Astrocyte (in vitro differentiated cells and primary cell): Measurements from ENCODE around the gene TCERG1. TPM values are rescaled to one million over a fixed set of nuclear protein-coding genes. Genes with fewer than 3 reads are reported as not detected.

ENCODE experiments used
- DNase-seq: peaks from one replicate; pipeline ENCODE4 v3.0.0-alpha.2; 2010; ENCODE audit warnings: low read depth
- FAIRE-seq: peaks from 2 replicates; lab custom pipeline; 2011; peaks lifted over from hg19 to GRCh38; lab: Jason Lieb, UNC
- H2AFZ ChIP-seq: 2 replicates; pipeline ENCODE4 v1.6.0; 2012; ENCODE audit warnings: low read depth, low read length, inconsistent platforms
- H3K27ac ChIP-seq: 2 replicates; pipeline ENCODE4 v1.5.1; 2011; ENCODE audit warnings: low read depth, low read length, inconsistent platforms
- H3K27me3 ChIP-seq: 2 replicates; pipeline ENCODE4 v1.6.0; 2011; ENCODE audit warnings: low read length, inconsistent platforms; ENCODE audit not compliant: insufficient read depth
- H3K36me3 ChIP-seq: 2 replicates; pipeline ENCODE4 v1.5.1; 2011; ENCODE audit warnings: low read length, inconsistent platforms; ENCODE audit not compliant: insufficient read depth
- H3K4me1 ChIP-seq: 2 replicates; pipeline ENCODE4 v1.5.1; 2011; ENCODE audit warnings: low read length, inconsistent platforms; ENCODE audit not compliant: insufficient read depth
- H3K4me2 ChIP-seq: 2 replicates; pipeline ENCODE4 v1.6.0; 2012; ENCODE audit warnings: low read length, inconsistent platforms
- H3K4me3 ChIP-seq: 2 replicates; pipeline ENCODE4 v1.5.1; 2011; ENCODE audit warnings: low read depth, mild to moderate bottlenecking, low read length, inconsistent platforms; ENCODE audit not compliant: insufficient read depth
- H3K79me2 ChIP-seq: 2 replicates; pipeline ENCODE4 v1.6.0; 2012; ENCODE audit warnings: mild to moderate bottlenecking, low read length, inconsistent platforms; ENCODE audit not compliant: insufficient read depth
- H3K9ac ChIP-seq: 2 replicates; pipeline ENCODE4 v1.6.0; 2012; ENCODE audit warnings: mild to moderate bottlenecking, low read length, inconsistent platforms
- H3K9me3 ChIP-seq: 2 replicates; pipeline ENCODE4 v1.5.1; 2012; ENCODE audit warnings: low read depth, mild to moderate bottlenecking, low read length, inconsistent platforms; ENCODE audit not compliant: insufficient read depth
- H4K20me1 ChIP-seq: 2 replicates; pipeline ENCODE4 v1.6.0; 2012; ENCODE audit warnings: low read length, inconsistent platforms; ENCODE audit not compliant: insufficient read depth
- H3K27ac Mint-ChIP-seq: one replicate; pipeline ENCODE4 v1.8.0; 2021; ENCODE audit warnings: mild to moderate bottlenecking, mixed read lengths; ENCODE audit not compliant: unreplicated experiment
- H3K27me3 Mint-ChIP-seq: one replicate; pipeline ENCODE4 v1.8.0; 2021; ENCODE audit warnings: low read depth, mixed read lengths; ENCODE audit not compliant: unreplicated experiment
- H3K36me3 Mint-ChIP-seq: one replicate; pipeline ENCODE4 v1.8.0; 2021; ENCODE audit warnings: low read depth, mixed read lengths; ENCODE audit not compliant: unreplicated experiment
- H3K4me1 Mint-ChIP-seq: one replicate; pipeline ENCODE4 v1.8.0; 2021; ENCODE audit warnings: low read depth, mixed read lengths; ENCODE audit not compliant: unreplicated experiment
- H3K4me3 Mint-ChIP-seq: one replicate; pipeline ENCODE4 v1.8.0; 2021; ENCODE audit warnings: mild to moderate bottlenecking, moderate library complexity, mixed read lengths; ENCODE audit not compliant: unreplicated experiment
- H3K9me3 Mint-ChIP-seq: one replicate; pipeline ENCODE4 v1.8.0; 2021; ENCODE audit warnings: mild to moderate bottlenecking, mixed read lengths; ENCODE audit not compliant: unreplicated experiment
- CTCF ChIP-seq: IDR thresholded peaks from 2 replicates; pipeline ENCODE4 v1.5.1; 2011; ENCODE audit warnings: low read depth, mild to moderate bottlenecking, inconsistent platforms, low read length, moderate library complexity; ENCODE audit not compliant: insufficient read depth
- EZH2 ChIP-seq: IDR thresholded peaks from 2 replicates; pipeline ENCODE4 v1.6.1; 2012; ENCODE audit warnings: mild to moderate bottlenecking, low read length, inconsistent platforms; ENCODE audit not compliant: insufficient read depth
- total RNA-seq: library from RNA; stranded (reverse); gene quantifications from 2 replicates; pipeline ENCODE4 v1.2.1, GENCODE V29; 2021

The TCERG1 gene
- total RNA-seq, 1 donor from 2014 or later, result 66.0 TPM

GRCh38 chr5:146541958-146542849 lies 95.1 kb downstream of the TCERG1 start:
- FAIRE-seq, result no peak
- H3K9ac ChIP-seq, result no peak overlapping the region
- no peaks in the 10 kb centered on the region for H3K36me3 ChIP-seq
- H4K20me1 ChIP-seq, result no peaks in the 10 kb centered on the region
- H3K4me2 ChIP-seq, result no peak overlapping the region
- TF ChIP-seq EZH2, result no peak
- peak; percentile 88 for TF ChIP-seq CTCF
- peaks cover 5% of the 10 kb centered on the region for H3K4me1 Mint-ChIP-seq
- H3K4me3 ChIP-seq, result no peak overlapping the region
- H2AFZ ChIP-seq, result no peak overlapping the region
- no peaks in the 10 kb centered on the region for H3K9me3 ChIP-seq
- DNase-seq, result peak; percentile 41
- H3K4me3 Mint-ChIP-seq, result no peak overlapping the region
- no peaks in the 10 kb centered on the region for H3K9me3 Mint-ChIP-seq
- no peaks in the 10 kb centered on the region for H3K4me1 ChIP-seq
- H3K79me2 ChIP-seq, result no peaks in the 10 kb centered on the region
- H3K27me3 ChIP-seq, result no peaks in the 10 kb centered on the region
- H3K27ac ChIP-seq, result no peak overlapping the region
- peaks cover 5% of the 10 kb centered on the region for H3K27me3 Mint-ChIP-seq
- H3K36me3 Mint-ChIP-seq, result no peaks in the 10 kb centered on the region
- no peak overlapping the region for H3K27ac Mint-ChIP-seq

DNA sequence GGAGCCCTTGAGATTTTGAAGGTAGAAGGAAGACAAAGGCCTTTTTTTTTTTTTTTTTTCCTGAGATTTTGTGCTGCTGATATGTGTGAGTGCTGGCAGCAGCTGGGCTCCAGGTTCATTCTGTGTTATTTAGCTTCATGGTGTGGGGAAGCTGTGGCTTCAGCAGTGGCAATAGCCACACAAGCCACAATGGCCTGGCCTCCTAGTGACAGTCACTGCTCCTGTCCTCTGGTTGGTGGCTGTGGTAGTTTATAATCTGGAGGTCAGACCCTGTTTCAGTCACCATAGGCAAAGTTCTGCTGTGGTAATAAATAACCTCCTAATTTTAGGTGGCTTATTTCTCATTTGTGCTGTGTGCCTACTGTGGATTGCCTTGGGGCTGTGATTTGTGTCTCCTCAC lies 97.1 kb downstream of the TCERG1 start:
- no peak overlapping the region for H3K27ac Mint-ChIP-seq
- no peaks in the 10 kb centered on the region for H3K36me3 ChIP-seq
- no peak overlapping the region for H3K9ac ChIP-seq
- no peak overlapping the region for H3K4me3 ChIP-seq
- H3K36me3 Mint-ChIP-seq, result no peaks in the 10 kb centered on the region
- no peak overlapping the region for H2AFZ ChIP-seq
- H3K4me2 ChIP-seq, result no peak overlapping the region
- no peaks in the 10 kb centered on the region for H3K27me3 ChIP-seq
- no peaks in the 10 kb centered on the region for H3K4me1 ChIP-seq
- H3K4me1 Mint-ChIP-seq, result peaks cover 5% of the 10 kb centered on the region
- H3K9me3 ChIP-seq, result no peaks in the 10 kb centered on the region
- no peaks in the 10 kb centered on the region for H3K9me3 Mint-ChIP-seq
- DNase-seq, result no peak
- no peaks in the 10 kb centered on the region for H4K20me1 ChIP-seq
- H3K27me3 Mint-ChIP-seq, result peaks cover 2% of the 10 kb centered on the region
- H3K4me3 Mint-ChIP-seq, result no peak overlapping the region
- H3K79me2 ChIP-seq, result no peaks in the 10 kb centered on the region
- no peak for FAIRE-seq
- TF ChIP-seq CTCF (no peak), EZH2 (no peak)
- H3K27ac ChIP-seq, result no peak overlapping the region
